Fibroblast of mammary gland (primary cell): ENCODE measurements around the gene COA7.
"Not testable (repeated sequence)": the region's sequence is repeated elsewhere in the genome, so short reads cannot be mapped to it uniquely, and the experiment has no call there.

Source experiments
- DNase-seq: peaks from one replicate; pipeline ENCODE4 v3.0.0-alpha.2; 2010; ENCODE audit warnings: low read depth
- H3K4me3 ChIP-seq: 2 replicates; pipeline ENCODE4 v1.5.1; 2011; ENCODE audit warnings: low read depth, mild to moderate bottlenecking, low read length, moderate library complexity; ENCODE audit not compliant: control insufficient read depth
- TF ChIP-seq, protein P1 (sequence below): conservative IDR thresholded peaks from 2 replicates; pipeline ENCODE4 v1.5.1; 2011; ENCODE audit warnings: low read depth, low read length, inconsistent platforms; ENCODE audit not compliant: control insufficient read depth, insufficient read depth

The COA7 gene

GRCh38 chr1:52738148-52738547 is 40.0 kb upstream of the COA7 start:
- no peak for DNase-seq
- H3K4me3 ChIP-seq = no peak overlapping the region
- TF ChIP-seq, protein P1, sequence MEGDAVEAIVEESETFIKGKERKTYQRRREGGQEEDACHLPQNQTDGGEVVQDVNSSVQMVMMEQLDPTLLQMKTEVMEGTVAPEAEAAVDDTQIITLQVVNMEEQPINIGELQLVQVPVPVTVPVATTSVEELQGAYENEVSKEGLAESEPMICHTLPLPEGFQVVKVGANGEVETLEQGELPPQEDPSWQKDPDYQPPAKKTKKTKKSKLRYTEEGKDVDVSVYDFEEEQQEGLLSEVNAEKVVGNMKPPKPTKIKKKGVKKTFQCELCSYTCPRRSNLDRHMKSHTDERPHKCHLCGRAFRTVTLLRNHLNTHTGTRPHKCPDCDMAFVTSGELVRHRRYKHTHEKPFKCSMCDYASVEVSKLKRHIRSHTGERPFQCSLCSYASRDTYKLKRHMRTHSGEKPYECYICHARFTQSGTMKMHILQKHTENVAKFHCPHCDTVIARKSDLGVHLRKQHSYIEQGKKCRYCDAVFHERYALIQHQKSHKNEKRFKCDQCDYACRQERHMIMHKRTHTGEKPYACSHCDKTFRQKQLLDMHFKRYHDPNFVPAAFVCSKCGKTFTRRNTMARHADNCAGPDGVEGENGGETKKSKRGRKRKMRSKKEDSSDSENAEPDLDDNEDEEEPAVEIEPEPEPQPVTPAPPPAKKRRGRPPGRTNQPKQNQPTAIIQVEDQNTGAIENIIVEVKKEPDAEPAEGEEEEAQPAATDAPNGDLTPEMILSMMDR = no peak

DNA sequence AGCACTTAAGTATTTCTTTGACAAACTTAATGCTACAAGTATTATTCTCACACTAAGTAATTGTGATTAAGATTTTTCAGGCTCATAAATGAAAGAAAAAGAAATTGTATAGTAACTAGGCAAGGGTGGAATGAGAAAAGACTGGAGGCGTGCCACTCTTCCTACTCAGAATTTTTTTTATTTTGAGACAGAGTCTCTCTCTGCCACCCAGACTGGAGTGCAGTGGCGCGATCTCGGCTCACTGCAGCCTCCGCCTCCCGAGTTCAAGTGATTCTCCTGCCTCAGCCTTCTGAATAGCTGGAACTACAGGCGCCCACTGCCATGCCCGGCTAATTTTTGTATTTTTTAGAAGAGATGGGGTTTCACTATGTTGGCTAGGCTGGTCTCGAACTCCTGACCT is 37.2 kb upstream of the COA7 start:
- not testable (repeated sequence) for H3K4me3 ChIP-seq, DNase-seq

DNA sequence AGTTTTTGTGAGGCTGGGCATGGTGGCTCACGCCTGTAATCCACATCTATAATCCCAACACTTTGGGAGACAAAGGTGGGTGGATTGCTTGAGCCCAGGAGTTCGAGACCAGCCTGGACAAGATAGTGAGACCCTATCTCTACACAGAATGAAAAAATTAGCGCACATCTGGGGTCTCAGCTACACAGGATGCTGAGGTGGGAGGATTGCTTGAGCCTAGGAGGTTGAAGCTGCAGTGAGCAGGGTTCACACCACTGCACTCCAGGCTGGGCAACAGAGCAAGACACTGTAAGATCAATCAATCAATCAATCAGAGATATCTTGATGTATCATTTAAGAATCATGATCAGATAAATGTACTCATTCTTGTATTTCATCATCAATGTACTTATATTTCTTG is 35.2 kb upstream of the COA7 start:
- no peak for DNase-seq
- H3K4me3 ChIP-seq = no peak overlapping the region
- TF ChIP-seq, protein P1 = no peak

GRCh38 chr1:52727956-52728656 is 30.0 kb upstream of the COA7 start:
- no peak for DNase-seq
- H3K4me3 ChIP-seq = peak overlapping the region; percentile 91
- TF ChIP-seq, protein P1 = no peak

DNA sequence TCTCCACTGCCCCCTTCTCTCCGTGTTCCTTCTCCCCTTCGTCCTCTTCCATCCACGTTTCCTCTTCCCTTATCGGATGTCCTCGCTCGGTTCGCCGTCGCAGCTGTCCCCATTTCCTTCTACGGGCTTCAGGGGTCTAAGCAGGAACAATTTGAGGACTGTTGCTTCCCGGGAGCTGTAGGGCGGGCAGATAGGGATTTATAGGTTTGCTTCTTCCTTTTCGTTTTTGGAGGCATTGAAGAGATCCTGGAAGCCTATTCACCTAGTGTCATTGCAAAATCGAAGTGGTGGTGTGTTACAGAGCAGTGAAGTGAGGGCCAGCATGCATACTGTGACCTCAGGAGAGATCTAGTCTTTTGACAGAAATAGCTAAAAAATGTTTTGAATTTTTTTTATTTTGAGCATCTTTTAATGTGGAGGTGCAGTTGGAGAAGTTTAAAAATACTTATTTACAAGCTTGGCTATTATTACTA is 29.0 kb upstream of the COA7 start:
- H3K4me3 ChIP-seq = peak overlapping the region; percentile 91

GRCh38 chr1:52726265-52727113 is 28.3 kb upstream of the COA7 start, which contains the start of gene ZYG11B:
Gene ZYG11B, plus strand, starts transcription at chr1:52726453. Its CDS starts 201 bp downstream, at chr1:52726654.
- TF ChIP-seq, protein P1 = no peak
- H3K4me3 ChIP-seq = peak within 1 kb of the TSS; percentile 91
- DNase-seq = peak; percentile 72

More for the DNA sequence above, 29.0 kb upstream of the COA7 start:
- TF ChIP-seq, protein P1 = no peak
- DNase-seq = peak; percentile 27

- TF ChIP-seq, protein P1 = no peak
- DNase-seq = no peak
- H3K4me3 ChIP-seq = peak overlapping the region; percentile 45
These were observed 27.7 kb upstream of the COA7 start for GRCh38 chr1:52725903-52726264.
